ENCODE data around the gene PCDHB3.
"Not testable (repeated sequence)": the region's sequence is repeated elsewhere in the genome, so short reads cannot be mapped to it uniquely, and the experiment has no call there.

DNA sequence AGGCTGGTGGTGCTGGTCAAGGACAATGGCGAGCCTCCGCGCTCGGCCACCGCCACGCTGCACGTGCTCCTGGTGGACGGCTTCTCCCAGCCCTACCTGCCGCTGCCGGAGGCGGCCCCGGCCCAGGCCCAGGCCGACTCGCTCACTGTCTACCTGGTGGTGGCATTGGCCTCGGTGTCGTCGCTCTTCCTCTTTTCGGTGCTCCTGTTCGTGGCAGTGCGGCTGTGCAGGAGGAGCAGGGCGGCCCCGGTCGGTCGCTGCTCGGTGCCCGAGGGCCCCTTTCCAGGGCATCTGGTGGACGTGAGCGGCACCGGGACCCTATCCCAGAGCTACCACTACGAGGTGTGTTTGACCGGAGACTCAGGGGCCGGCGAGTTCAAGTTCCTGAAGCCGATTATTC is 37.1 kb downstream of the PCDHB3 start:
- TF ChIP-seq POLR2A, POLR2AphosphoS5, TAF1 (IDR thresholded peaks at IDR 0.05; ENCODE audit: low read depth, low read length): not testable (repeated sequence)
